Measurements from ENCODE around the gene WFS1.

- TF ChIP-seq ZBTB7A (IDR thresholded peaks at IDR 0.05; ENCODE audit: low read depth) (no peak), YY1 (IDR thresholded peaks at IDR 0.05; ENCODE audit: low read depth) (no peak), REST (IDR thresholded peaks at IDR 0.05; ENCODE audit: low read depth) (no peak), CREB1 (IDR thresholded peaks at IDR 0.05; ENCODE audit: low read depth) (no peak)
Observed at GRCh38 chr4:6281436-6282313, 12.0 kb downstream of the WFS1 start.
